WERI-Rb-1 (cell line): ENCODE measurements around the gene GBP2.

Experiments used
- DNase-seq: peaks from one replicate; pipeline ENCODE4 v3.0.0-alpha.2; 2020
- H3K27ac ChIP-seq: fragments of 250-450 bp; sonication (Bioruptor Pico); 2 replicates; pipeline ENCODE4 v1.5.1; 2020; ENCODE audit warnings: mild to moderate bottlenecking, moderate library complexity
- H3K27me3 ChIP-seq: fragments of 250-450 bp; sonication (Bioruptor Pico); 2 replicates; pipeline ENCODE4 v1.5.1; 2021; ENCODE audit warnings: mild to moderate bottlenecking, low read depth, moderate library complexity; ENCODE audit not compliant: insufficient read depth, severe bottlenecking
- H3K36me3 ChIP-seq: fragments of 250-450 bp; sonication (Bioruptor Pico); 2 replicates; pipeline ENCODE4 v1.5.1; 2020; ENCODE audit warnings: mild to moderate bottlenecking, moderate library complexity
- H3K4me3 ChIP-seq: 2 replicates; pipeline ENCODE4 v1.5.1; 2011; ENCODE audit warnings: low read depth, mild to moderate bottlenecking, control low read depth, low read length
- H3K9me3 ChIP-seq: fragments of 250-450 bp; sonication (Bioruptor Pico); 2 replicates; pipeline ENCODE4 v1.5.1; 2021; ENCODE audit warnings: mild to moderate bottlenecking, moderate library complexity; ENCODE audit not compliant: severe bottlenecking
- TF ChIP-seq, protein P1 (sequence below): IDR thresholded peaks from 2 replicates; pipeline ENCODE4 v1.5.1; 2011; ENCODE audit warnings: low read depth, mild to moderate bottlenecking, control low read depth, inconsistent platforms, low read length

GBP2 gene

DNA sequence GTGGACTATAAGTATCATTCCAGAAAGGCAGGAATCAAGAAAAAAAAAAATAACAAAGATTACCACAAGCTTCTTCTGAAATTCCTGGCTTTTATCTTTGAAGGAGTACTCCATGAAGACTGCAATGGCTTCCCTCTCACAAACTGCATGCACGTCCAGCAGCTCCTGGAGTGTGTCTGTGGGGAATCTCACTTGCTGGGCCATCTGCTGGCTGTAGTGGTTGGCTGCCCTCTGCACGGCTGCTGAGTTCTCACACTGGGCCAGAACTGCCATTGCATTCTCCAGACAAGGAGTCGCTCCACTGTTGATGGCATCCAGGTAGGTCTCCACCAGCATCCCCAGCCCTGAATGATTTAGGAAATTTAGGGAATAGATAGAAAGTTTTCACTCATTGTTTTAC is 23.3 kb upstream of the GBP2 start:
- H3K9me3 ChIP-seq: no peaks in the 10 kb centered on the region
- no peaks in the 10 kb centered on the region for H3K36me3 ChIP-seq
- peak; percentile 31 for DNase-seq
- TF ChIP-seq, protein P1, sequence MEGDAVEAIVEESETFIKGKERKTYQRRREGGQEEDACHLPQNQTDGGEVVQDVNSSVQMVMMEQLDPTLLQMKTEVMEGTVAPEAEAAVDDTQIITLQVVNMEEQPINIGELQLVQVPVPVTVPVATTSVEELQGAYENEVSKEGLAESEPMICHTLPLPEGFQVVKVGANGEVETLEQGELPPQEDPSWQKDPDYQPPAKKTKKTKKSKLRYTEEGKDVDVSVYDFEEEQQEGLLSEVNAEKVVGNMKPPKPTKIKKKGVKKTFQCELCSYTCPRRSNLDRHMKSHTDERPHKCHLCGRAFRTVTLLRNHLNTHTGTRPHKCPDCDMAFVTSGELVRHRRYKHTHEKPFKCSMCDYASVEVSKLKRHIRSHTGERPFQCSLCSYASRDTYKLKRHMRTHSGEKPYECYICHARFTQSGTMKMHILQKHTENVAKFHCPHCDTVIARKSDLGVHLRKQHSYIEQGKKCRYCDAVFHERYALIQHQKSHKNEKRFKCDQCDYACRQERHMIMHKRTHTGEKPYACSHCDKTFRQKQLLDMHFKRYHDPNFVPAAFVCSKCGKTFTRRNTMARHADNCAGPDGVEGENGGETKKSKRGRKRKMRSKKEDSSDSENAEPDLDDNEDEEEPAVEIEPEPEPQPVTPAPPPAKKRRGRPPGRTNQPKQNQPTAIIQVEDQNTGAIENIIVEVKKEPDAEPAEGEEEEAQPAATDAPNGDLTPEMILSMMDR: peak; percentile 40; the same call in 1 of the 2 replicates
- peaks cover 5% of the 10 kb centered on the region for H3K27me3 ChIP-seq
- H3K4me3 ChIP-seq: no peak overlapping the region
- H3K27ac ChIP-seq: no peak overlapping the region

DNA sequence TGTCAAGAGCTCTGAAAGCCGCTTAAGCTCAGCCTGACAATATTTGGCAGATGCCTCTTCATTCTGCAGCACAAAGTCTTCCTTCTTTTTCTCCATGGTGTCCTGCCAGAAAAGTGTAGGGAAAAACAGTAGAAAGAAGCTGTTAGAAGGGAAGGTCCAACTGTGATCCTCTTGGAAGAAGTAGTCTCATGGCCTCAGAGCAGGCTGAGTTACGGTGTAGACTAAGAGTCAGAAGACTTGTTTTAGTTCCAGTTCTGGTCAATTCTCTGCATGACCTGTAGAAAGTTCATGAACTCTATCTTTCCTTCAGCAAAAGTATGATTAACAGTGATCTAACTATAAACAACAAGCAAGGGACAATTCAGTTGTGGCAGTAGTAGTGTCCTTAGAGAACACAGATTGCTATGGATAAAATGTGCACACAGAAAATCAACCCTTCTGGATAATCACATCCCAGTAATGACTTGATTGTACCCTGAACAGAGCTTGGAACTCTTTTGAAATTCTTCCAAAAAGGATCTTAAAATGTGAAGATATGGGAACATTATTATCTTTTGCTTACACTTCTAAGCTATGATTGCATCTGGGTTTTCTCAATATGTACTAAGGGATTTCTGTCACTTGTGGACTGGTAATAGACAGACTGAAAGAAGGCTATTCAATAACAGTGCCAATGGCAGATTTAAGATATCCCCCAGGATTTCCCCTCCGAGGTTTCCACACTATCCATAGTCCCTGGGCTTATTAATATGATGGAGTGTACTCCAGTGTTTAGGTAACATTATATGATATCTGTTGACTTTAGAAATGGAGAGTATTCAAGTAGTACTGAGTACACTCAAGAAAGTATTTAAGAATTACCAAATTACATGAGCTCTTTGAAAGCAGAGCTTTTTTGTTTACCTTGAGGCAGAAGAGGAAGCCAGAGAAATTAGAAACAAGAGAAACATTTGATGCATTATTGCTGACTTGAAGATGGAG is 22.1 kb upstream of the GBP2 start:
- Histone ChIP-seq H3K4me3 (no peak overlapping the region), H3K9me3 (no peaks in the 10 kb centered on the region), H3K36me3 (no peaks in the 10 kb centered on the region), H3K27me3 (peaks cover 5% of the 10 kb centered on the region), H3K27ac (no peak overlapping the region)
- TF ChIP-seq, protein P1: no peak
- no peak for DNase-seq

DNA sequence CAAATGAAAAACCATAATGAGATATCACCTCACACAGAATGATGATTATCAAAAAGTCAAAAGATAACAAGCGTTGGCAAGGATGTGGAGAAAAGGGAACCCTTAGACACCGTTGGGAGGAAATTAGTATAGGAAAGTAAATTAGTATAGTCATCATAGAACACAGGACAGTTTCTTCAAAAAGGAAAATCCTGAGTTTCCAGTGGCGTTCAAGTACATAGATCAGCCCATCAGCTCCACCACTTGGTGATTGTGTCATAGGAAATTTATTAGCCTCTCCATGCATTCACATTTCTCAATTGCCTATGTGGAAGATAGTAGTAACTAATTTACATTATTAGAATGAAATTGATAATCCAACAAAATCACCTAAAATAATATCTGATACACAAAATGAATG is 20.8 kb upstream of the GBP2 start:
- DNase-seq: no peak
- H3K4me3 ChIP-seq: no peak overlapping the region
- TF ChIP-seq, protein P1: no peak
- H3K27ac ChIP-seq: no peak overlapping the region
- no peaks in the 10 kb centered on the region for H3K9me3 ChIP-seq
- peaks cover 5% of the 10 kb centered on the region for H3K27me3 ChIP-seq
- no peaks in the 10 kb centered on the region for H3K36me3 ChIP-seq

DNA sequence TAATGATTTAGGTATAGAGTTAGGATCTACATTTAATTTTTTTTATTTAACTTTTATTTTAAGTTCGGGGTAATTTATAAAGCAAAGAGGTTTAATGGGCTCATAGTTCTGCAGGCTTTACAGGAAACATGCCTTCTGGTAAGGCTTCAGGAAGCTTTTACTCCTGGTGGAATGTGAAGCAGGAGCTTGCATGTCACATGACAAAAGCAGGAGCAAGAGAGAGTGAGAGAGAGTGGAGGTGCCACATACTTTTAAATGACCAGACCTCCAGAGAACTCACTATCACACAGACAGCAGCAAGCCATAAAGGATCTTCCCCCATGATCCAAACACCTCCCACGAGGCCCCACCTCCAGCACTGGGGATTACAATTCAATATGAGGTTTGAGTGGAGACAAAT is 17.6 kb upstream of the GBP2 start:
- Histone ChIP-seq H3K4me3 (no peak overlapping the region), H3K36me3 (no peaks in the 10 kb centered on the region), H3K27ac (no peak overlapping the region), H3K9me3 (no peaks in the 10 kb centered on the region), H3K27me3 (peaks cover 2% of the 10 kb centered on the region)
- TF ChIP-seq, protein P1: no peak
- no peak for DNase-seq

DNA sequence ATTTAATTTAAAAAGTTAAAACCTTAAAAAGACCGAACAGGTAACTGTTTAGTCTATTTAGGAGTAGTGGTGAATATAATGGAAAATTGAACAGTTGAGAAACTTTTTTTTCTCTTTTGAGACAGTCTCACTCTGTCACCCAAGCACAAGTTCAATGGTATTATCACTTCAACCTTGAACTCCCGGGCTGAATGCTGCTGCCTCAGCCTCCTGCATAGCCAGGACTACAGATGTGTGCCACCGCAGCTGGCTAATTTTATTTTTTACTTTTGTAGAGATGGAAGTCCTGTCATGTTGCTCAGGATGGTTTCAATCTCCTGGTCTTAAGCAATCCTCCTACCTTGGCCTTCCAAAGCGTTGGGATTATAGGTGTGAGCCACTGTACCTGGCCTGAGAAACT is 16.2 kb upstream of the GBP2 start:
- no peak for DNase-seq
- Histone ChIP-seq H3K27ac (no peak overlapping the region), H3K27me3 (peaks cover 2% of the 10 kb centered on the region), H3K4me3 (no peak overlapping the region), H3K36me3 (no peaks in the 10 kb centered on the region), H3K9me3 (no peaks in the 10 kb centered on the region)
- TF ChIP-seq, protein P1: no peak
